Measurements from ENCODE around the gene L3MBTL4. TPM values are rescaled to one million over a fixed set of nuclear protein-coding genes. Genes with fewer than 3 reads are reported as not detected.

L3MBTL4 gene
- total RNA-seq, 2 donors from 2014 or later, result 10.9 to 11.2 TPM

GRCh38 chr18:6174983-6175745 lies 239.5 kb downstream of the L3MBTL4 start:
- H3K36me3 ChIP-seq (replicated peaks in 1 of 2; ENCODE audit: insufficient read depth in 1 of 2, low read depth in 2 of 2), result no peaks in the 10 kb centered on the region
- no peaks in the 10 kb centered on the region for H3K4me1 ChIP-seq
- DNase-seq (no peak), ATAC-seq (no peak)
- intact Hi-C loops (cut with DNase I), result no loop called here
- H3K9me3 ChIP-seq, result no peaks in the 10 kb centered on the region
- H3K27me3 ChIP-seq, result no peaks in the 10 kb centered on the region
- no peak overlapping the region for H3K4me3 ChIP-seq
- WGBS, 2 donors, result 79 to 81% methylated on average over 8 of the region's 8 CpGs
- no peak overlapping the region for H3K27ac ChIP-seq
- TF ChIP-seq CTCF (IDR thresholded peaks at IDR 0.05) (no peak), POLR2A (IDR thresholded peaks at IDR 0.05) (no peak)

- H3K4me3 ChIP-seq, result no peak overlapping the region
- H3K4me1 ChIP-seq, result no peaks in the 10 kb centered on the region
- intact Hi-C loops (cut with DNase I), result no loop called here
- no peak for ATAC-seq
- 93 to 94% methylated on average over 7 of the region's 7 CpGs for WGBS, 2 donors
- no peak overlapping the region for H3K27ac ChIP-seq
- H3K9me3 ChIP-seq, result no peaks in the 10 kb centered on the region
- TF ChIP-seq POLR2A (IDR thresholded peaks at IDR 0.05) (no peak), CTCF (IDR thresholded peaks at IDR 0.05) (no peak)
- H3K36me3 ChIP-seq (replicated peaks in 1 of 2; ENCODE audit: insufficient read depth in 1 of 2, low read depth in 2 of 2), result no peaks in the 10 kb centered on the region
- no peak for DNase-seq
- no peaks in the 10 kb centered on the region for H3K27me3 ChIP-seq
Measured at GRCh38 chr18:6170604-6171003, 244.1 kb downstream of the L3MBTL4 start.

- H3K4me1 ChIP-seq, result no peaks in the 10 kb centered on the region
- WGBS, 2 donors, result 92 to 93% methylated on average over 4 of the region's 4 CpGs
- intact Hi-C loops (cut with DNase I), result no loop called here
- ATAC-seq (no peak), DNase-seq (no peak)
- no peaks in the 10 kb centered on the region for H3K27me3 ChIP-seq
- TF ChIP-seq POLR2A (IDR thresholded peaks at IDR 0.05) (no peak), CTCF (IDR thresholded peaks at IDR 0.05) (no peak)
- no peak overlapping the region for H3K4me3 ChIP-seq
- H3K9me3 ChIP-seq, result peaks cover 0 to 10% (median 0%) of the 10 kb centered on the region in 3 donors
- no peak overlapping the region for H3K27ac ChIP-seq
- H3K36me3 ChIP-seq (replicated peaks in 1 of 2; ENCODE audit: insufficient read depth in 1 of 2, low read depth in 2 of 2), result no peaks in the 10 kb centered on the region
Measured at GRCh38 chr18:6161549-6161948, 253.2 kb downstream of the L3MBTL4 start.

- no peaks in the 10 kb centered on the region for H3K27me3 ChIP-seq
- H3K27ac ChIP-seq, result no peak overlapping the region
- H3K4me1 ChIP-seq, result no peaks in the 10 kb centered on the region
- peaks cover 0 to 5% (median 0%) of the 10 kb centered on the region in 3 donors for H3K9me3 ChIP-seq
- WGBS, 2 donors, result 92 to 98% methylated on average over 7 of the region's 7 CpGs
- DNase-seq, result no peak
- ATAC-seq, result no peak
- H3K4me3 ChIP-seq, result no peak overlapping the region
- TF ChIP-seq CTCF (IDR thresholded peaks at IDR 0.05), result no peak
- TF ChIP-seq POLR2A (IDR thresholded peaks at IDR 0.05), result no peak
- H3K36me3 ChIP-seq (replicated peaks in 1 of 2; ENCODE audit: insufficient read depth in 1 of 2, low read depth in 2 of 2), result no peaks in the 10 kb centered on the region
- intact Hi-C loops (cut with DNase I), result no loop called here
Measured at GRCh38 chr18:6159426-6159825, 255.3 kb downstream of the L3MBTL4 start.

GRCh38 chr18:6158958-6159357 lies 255.8 kb downstream of the L3MBTL4 start:
- Histone ChIP-seq H3K36me3 (replicated peaks in 1 of 2; ENCODE audit: insufficient read depth in 1 of 2, low read depth in 2 of 2) (no peaks in the 10 kb centered on the region), H3K27ac (no peak overlapping the region), H3K4me1 (no peaks in the 10 kb centered on the region), H3K27me3 (no peaks in the 10 kb centered on the region), H3K9me3 (peaks cover 0 to under 1% (median 0%) of the 10 kb centered on the region in 3 donors), H3K4me3 (no peak overlapping the region)
- intact Hi-C loops (cut with DNase I), result no loop called here
- no peak for ATAC-seq
- 86 to 96% methylated on average over 3 of the region's 3 CpGs for WGBS, 2 donors
- TF ChIP-seq POLR2A (IDR thresholded peaks at IDR 0.05) (no peak), CTCF (IDR thresholded peaks at IDR 0.05) (no peak)
- DNase-seq, result no peak

Data from body of pancreas (tissue), 4 donors.